ENCODE measurements around the gene AOC2. TPM values are rescaled to one million over a fixed set of nuclear protein-coding genes. Genes with fewer than 3 reads are reported as not detected.
"Not testable (repeated sequence)": the region's sequence is repeated elsewhere in the genome, so short reads cannot be mapped to it uniquely, and the experiment has no call there.

The AOC2 gene
- total RNA-seq, 3 donors from 2014 or later = 1.8 to 11.8 (median 2.3) TPM

DNA sequence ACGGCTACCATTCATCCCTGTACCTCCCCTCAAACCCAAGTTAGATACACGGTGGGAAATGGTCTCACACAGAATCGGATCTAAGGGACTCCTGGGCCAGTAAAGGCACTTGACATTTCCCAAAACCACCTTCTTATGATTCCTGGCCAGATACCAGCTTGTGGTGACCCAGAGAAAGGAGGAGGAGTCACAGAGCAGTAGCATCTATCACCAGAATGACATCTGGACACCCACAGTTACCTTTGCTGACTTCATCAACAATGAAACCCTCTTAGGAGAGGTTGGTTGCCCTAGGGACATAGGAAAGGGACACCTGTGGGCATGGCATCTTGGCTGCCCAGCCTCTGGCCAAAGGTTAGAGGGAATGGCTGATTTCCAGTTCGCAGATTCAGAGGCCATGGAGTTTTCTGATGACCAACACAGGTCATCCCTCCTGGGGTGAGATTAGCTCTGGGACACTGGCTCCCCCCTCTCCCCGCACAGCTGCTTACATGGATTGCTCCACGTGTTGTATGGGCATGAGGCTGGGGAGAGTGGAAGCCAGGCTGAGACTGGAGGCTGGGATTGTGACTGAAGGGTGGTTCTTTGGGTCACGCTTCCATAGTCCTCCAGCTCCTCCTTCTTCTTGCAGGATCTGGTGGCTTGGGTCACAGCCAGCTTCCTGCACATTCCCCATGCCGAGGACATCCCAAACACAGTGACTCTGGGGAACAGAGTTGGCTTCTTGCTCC is 5.2 kb downstream of the AOC2 start:
- Histone ChIP-seq H3K9me3 (no peaks in the 10 kb centered on the region), H3K36me3 (no peaks in the 10 kb centered on the region), H3K4me3 (no peak overlapping the region), H3K27me3 (no peaks in the 10 kb centered on the region), H3K27ac (no peak overlapping the region), H3K4me1 (no peaks in the 10 kb centered on the region)
- DNase-seq (ENCODE audit: low spot score in 2 of 2) = no peak
- TF ChIP-seq, protein P1, sequence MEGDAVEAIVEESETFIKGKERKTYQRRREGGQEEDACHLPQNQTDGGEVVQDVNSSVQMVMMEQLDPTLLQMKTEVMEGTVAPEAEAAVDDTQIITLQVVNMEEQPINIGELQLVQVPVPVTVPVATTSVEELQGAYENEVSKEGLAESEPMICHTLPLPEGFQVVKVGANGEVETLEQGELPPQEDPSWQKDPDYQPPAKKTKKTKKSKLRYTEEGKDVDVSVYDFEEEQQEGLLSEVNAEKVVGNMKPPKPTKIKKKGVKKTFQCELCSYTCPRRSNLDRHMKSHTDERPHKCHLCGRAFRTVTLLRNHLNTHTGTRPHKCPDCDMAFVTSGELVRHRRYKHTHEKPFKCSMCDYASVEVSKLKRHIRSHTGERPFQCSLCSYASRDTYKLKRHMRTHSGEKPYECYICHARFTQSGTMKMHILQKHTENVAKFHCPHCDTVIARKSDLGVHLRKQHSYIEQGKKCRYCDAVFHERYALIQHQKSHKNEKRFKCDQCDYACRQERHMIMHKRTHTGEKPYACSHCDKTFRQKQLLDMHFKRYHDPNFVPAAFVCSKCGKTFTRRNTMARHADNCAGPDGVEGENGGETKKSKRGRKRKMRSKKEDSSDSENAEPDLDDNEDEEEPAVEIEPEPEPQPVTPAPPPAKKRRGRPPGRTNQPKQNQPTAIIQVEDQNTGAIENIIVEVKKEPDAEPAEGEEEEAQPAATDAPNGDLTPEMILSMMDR (IDR thresholded peaks at IDR 0.05) = no peak
- TF ChIP-seq POLR2AphosphoS5 (IDR thresholded peaks at IDR 0.05) = no peak
- no peak for TF ChIP-seq POLR2A (IDR thresholded peaks at IDR 0.05)
- intact Hi-C loops (cut with DNase I; ENCODE audit: low total_unique reads) = loop anchor here (10.0 kb wide), 1 partner anchor 485 kb away; no protein-coding TSS in a partner anchor

DNA sequence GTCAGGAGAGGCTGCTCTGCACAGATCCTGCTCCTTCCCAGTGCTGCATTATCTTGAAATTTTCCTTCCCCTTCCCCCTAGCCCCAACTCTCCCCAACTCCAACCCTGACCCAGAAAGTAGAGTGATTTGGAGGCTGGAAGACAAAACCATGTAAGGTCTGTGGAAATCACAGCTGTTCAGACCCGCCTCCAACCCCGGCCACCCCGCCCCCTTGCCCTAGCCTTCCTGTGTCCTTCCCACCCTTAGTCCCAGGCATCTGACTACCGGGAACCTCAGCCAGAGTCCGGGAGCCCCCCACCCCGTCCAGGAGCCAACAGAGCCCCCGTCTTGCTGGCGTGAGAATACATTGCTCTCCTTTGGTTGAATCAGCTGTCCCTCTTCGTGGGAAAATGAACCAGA is 6.6 kb downstream of the AOC2 start, which contains the start of gene AOC3:
Gene AOC3, plus strand, starts transcription at position 246 of the 400 bp plus-strand sequence. Its CDS starts 145 bp downstream, at position 391.
- no peak for TF ChIP-seq POLR2AphosphoS5 (IDR thresholded peaks at IDR 0.05)
- no peak for TF ChIP-seq POLR2A (IDR thresholded peaks at IDR 0.05)
- TF ChIP-seq, protein P1 (IDR thresholded peaks at IDR 0.05) = no peak
- H3K27me3 ChIP-seq = no peaks in the 10 kb centered on the region
- intact Hi-C loops (cut with DNase I; ENCODE audit: low total_unique reads) = no loop called here
- peak within 1 kb of the TSS; percentile 10 to 71 for H3K27ac ChIP-seq
- H3K4me1 ChIP-seq = no peaks in the 10 kb centered on the region
- no peaks in the 10 kb centered on the region for H3K36me3 ChIP-seq
- DNase-seq (ENCODE audit: low spot score in 2 of 2) = no peak
- H3K9me3 ChIP-seq = no peaks in the 10 kb centered on the region
- H3K4me3 ChIP-seq = peak within 1 kb of the TSS; percentile 23 to 59 (median 40)

DNA sequence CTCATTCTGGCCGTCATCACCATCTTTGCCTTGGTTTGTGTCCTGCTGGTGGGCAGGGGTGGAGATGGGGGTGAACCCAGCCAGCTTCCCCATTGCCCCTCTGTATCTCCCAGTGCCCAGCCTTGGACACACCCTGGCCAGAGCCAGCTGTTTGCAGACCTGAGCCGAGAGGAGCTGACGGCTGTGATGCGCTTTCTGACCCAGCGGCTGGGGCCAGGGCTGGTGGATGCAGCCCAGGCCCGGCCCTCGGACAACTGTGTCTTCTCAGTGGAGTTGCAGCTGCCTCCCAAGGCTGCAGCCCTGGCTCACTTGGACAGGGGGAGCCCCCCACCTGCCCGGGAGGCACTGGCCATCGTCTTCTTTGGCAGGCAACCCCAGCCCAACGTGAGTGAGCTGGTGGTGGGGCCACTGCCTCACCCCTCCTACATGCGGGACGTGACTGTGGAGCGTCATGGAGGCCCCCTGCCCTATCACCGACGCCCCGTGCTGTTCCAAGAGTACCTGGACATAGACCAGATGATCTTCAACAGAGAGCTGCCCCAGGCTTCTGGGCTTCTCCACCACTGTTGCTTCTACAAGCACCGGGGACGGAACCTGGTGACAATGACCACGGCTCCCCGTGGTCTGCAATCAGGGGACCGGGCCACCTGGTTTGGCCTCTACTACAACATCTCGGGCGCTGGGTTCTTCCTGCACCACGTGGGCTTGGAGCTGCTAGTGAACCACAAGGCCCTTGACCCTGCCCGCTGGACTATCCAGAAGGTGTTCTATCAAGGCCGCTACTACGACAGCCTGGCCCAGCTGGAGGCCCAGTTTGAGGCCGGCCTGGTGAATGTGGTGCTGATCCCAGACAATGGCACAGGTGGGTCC is 7.2 kb downstream of the AOC2 start:
- H3K27ac ChIP-seq = peak overlapping the region; percentile 10 to 71
- H3K27me3 ChIP-seq; H3K4me1 ChIP-seq; H3K9me3 ChIP-seq; DNase-seq (ENCODE audit: low spot score in 2 of 2); intact Hi-C loops (cut with DNase I; ENCODE audit: low total_unique reads); H3K36me3 ChIP-seq: not testable (repeated sequence)
- H3K4me3 ChIP-seq = peak overlapping the region; percentile 23 to 59 (median 40)

DNA sequence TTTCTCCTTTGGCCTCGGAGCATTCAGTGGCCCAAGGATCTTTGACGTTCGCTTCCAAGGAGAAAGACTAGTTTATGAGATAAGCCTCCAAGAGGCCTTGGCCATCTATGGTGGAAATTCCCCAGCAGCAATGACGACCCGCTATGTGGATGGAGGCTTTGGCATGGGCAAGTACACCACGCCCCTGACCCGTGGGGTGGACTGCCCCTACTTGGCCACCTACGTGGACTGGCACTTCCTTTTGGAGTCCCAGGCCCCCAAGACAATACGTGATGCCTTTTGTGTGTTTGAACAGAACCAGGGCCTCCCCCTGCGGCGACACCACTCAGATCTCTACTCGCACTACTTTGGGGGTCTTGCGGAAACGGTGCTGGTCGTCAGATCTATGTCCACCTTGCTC is 8.0 kb downstream of the AOC2 start:
- peak overlapping the region; percentile 10 to 69 for H3K27ac ChIP-seq
- H3K36me3 ChIP-seq = no peaks in the 10 kb centered on the region
- H3K4me1 ChIP-seq = no peaks in the 10 kb centered on the region
- intact Hi-C loops (cut with DNase I; ENCODE audit: low total_unique reads) = no loop called here
- H3K27me3 ChIP-seq = no peaks in the 10 kb centered on the region
- H3K4me3 ChIP-seq = peak overlapping the region; percentile 24 to 59 (median 40)
- DNase-seq (ENCODE audit: low spot score in 2 of 2) = peak in 1 of 2 donors; percentile 46
- no peaks in the 10 kb centered on the region for H3K9me3 ChIP-seq
- TF ChIP-seq, protein P1 (IDR thresholded peaks at IDR 0.05) = no peak
- TF ChIP-seq POLR2A (IDR thresholded peaks at IDR 0.05) (no peak), POLR2AphosphoS5 (IDR thresholded peaks at IDR 0.05) (no peak)

DNA sequence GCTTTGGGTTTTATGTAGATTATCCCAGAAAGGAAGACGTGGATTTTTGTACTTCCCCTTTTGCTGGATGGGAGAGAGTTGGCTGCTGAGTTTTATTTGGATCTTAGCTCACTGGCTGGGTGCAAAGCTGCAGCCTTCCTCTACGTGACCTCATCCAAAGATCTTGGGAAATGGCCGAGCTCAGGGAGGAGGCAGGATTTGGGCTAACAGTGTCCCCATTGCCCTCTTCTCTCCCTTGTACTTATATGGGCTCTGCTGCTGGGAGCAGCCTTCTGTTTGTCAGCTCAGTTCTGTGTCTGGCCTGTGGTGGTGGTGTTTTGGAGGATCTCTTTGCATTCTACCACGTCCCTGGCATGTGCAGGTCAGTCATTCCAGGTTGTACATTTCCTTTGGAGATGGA is 8.6 kb downstream of the AOC2 start:
- Histone ChIP-seq H3K36me3 (no peaks in the 10 kb centered on the region), H3K27me3 (no peaks in the 10 kb centered on the region), H3K4me3 (peak overlapping the region; percentile 24 to 59 (median 40)), H3K27ac (peak overlapping the region; percentile 10 to 69), H3K9me3 (no peaks in the 10 kb centered on the region), H3K4me1 (no peaks in the 10 kb centered on the region)
- TF ChIP-seq, protein P1 (IDR thresholded peaks at IDR 0.05) = no peak
- no peak for TF ChIP-seq POLR2A (IDR thresholded peaks at IDR 0.05)
- TF ChIP-seq POLR2AphosphoS5 (IDR thresholded peaks at IDR 0.05) = no peak
- no peak for DNase-seq (ENCODE audit: low spot score in 2 of 2)
- intact Hi-C loops (cut with DNase I; ENCODE audit: low total_unique reads) = no loop called here

All from breast epithelium (tissue), 4 donors.